K562 (cell line): Measurements from ENCODE around the gene RNPEP. TPM values are rescaled to one million over a fixed set of nuclear protein-coding genes. Genes with fewer than 3 reads are reported as not detected.
A peak's percentile ranks its signal among the peaks of the same experiment; 100 is the strongest.

Experiments
- ATAC-seq: fragments of 200-7000 bp; cut with Tn5 transposase; 3 replicates; pipeline ENCODE4 v1.9.1; 2020; ENCODE audit warnings: moderate library complexity
- BruUV-seq: library from RNA; stranded (reverse); fragments of 400-500 nt; replicated peaks from 2 replicates; lab custom pipeline; 2021; lab: Mats Ljungman, UMichigan
- CTCF ChIA-PET: fragments of 300-600 bp; formaldehyde crosslinking; extraction: SDS; loops from one replicate; lab custom pipeline; 2021; ENCODE audit warnings: low intra/inter-chr PET ratio; lab: Yijun Ruan, JAX
- POLR2A ChIA-PET: fragments of 300-600, 350-650 bp; sonication (Branson Sonifier 250); formaldehyde crosslinking; extraction: SDS; loops from one replicate; lab custom pipeline; 2021; ENCODE audit warnings: antibody characterized with exemption, inconsistent platforms; lab: Yijun Ruan, JAX
- DNase-seq, 4 experiments: peaks; one replicate each; pipeline versions ENCODE4 v3.0.0 to v3.0.0-alpha.2; 2011 to 2018; ENCODE audit warnings: low spot score in 3 of 4, mixed read lengths in 3 of 4; ENCODE audit errors: extremely low read depth in 1 of 4
- FAIRE-seq: peaks from 2 replicates; lab custom pipeline; 2011; peaks lifted over from hg19 to GRCh38; lab: Jason Lieb, UNC
- H2AFZ ChIP-seq: 2 replicates; pipeline ENCODE4 v1.6.0; 2011; ENCODE audit warnings: low read depth, low read length, control low read depth, inconsistent platforms
- H3K27ac ChIP-seq: fragments of 200-600 bp; 3 replicates; pipeline ENCODE4 v1.8.0; 2011; ENCODE audit warnings: low read depth, mild to moderate bottlenecking, control low read depth, inconsistent platforms, low read length, moderate library complexity, mixed read lengths; ENCODE audit errors: extremely low read depth
- H3K27me3 ChIP-seq, 2 experiments: fragments of 300-600 bp in 1 of 2; 2 replicates in 1 of 2; 3 replicates in 1 of 2; pipeline versions ENCODE4 v1.6.0 to v1.8.0; 2011; ENCODE audit warnings: inconsistent platforms in 2 of 2, low read length in 2 of 2, mild to moderate bottlenecking in 1 of 2, mixed read lengths in 1 of 2, moderate library complexity in 1 of 2; ENCODE audit not compliant: control insufficient read depth in 2 of 2, insufficient read depth in 2 of 2
- H3K36me3 ChIP-seq: fragments of 300-600 bp; 3 replicates; pipeline ENCODE4 v1.8.0; 2011; ENCODE audit warnings: mild to moderate bottlenecking, low read length, inconsistent platforms; ENCODE audit not compliant: control insufficient read depth, insufficient read depth
- H3K4me1 ChIP-seq, 2 experiments: fragments of 200-600 bp in 1 of 2; replicated peaks in 1 of 2; 2 replicates in 1 of 2; 3 replicates in 1 of 2; pipeline versions ENCODE4 v1.5.1 to v1.8.0; 2011; ENCODE audit warnings: inconsistent platforms in 2 of 2, low read length in 2 of 2, mild to moderate bottlenecking in 1 of 2, mixed read lengths in 1 of 2, moderate library complexity in 1 of 2; ENCODE audit not compliant: control insufficient read depth in 2 of 2, insufficient read depth in 2 of 2
- H3K4me2 ChIP-seq: 2 replicates; pipeline ENCODE4 v1.6.1; 2011; ENCODE audit warnings: low read length, control low read depth, inconsistent platforms, mixed read lengths; ENCODE audit not compliant: insufficient read depth
- H3K4me3 ChIP-seq: fragments of 200-600 bp; sonication (generic), shearing (Covaris generic); 2 replicates; pipeline ENCODE4 v1.5.1; 2016; ENCODE audit warnings: control low read depth, inconsistent platforms
- H3K79me2 ChIP-seq: fragments of 200-600 bp; 3 replicates; pipeline ENCODE4 v1.8.0; 2011; ENCODE audit warnings: low read length, inconsistent platforms; ENCODE audit not compliant: control insufficient read depth, insufficient read depth
- H3K9ac ChIP-seq, 2 experiments: 2 replicates each; pipeline versions ENCODE4 v1.6.0 to v1.6.1; 2011; ENCODE audit warnings: low read depth in 2 of 2, low read length in 2 of 2, control low read depth in 1 of 2, inconsistent platforms in 1 of 2, mild to moderate bottlenecking in 1 of 2, mixed read lengths in 1 of 2; ENCODE audit not compliant: insufficient read depth in 1 of 2
- H3K9me1 ChIP-seq: one replicate; pipeline ENCODE4 v1.6.0; 2011; ENCODE audit warnings: inconsistent platforms, mild to moderate bottlenecking, low read length, moderate library complexity; ENCODE audit not compliant: control insufficient read depth, insufficient read depth
- H3K9me3 ChIP-seq: replicated peaks from 2 replicates; pipeline ENCODE4 v1.5.1; 2011; ENCODE audit warnings: low read depth, low read length, inconsistent platforms; ENCODE audit not compliant: control insufficient read depth, insufficient read depth
- H4K20me1 ChIP-seq: replicated peaks from 2 replicates; pipeline ENCODE4 v1.6.1; 2011; ENCODE audit warnings: low read length, inconsistent platforms, mixed read lengths; ENCODE audit not compliant: control insufficient read depth, insufficient read depth
- CHD1 ChIP-seq: fragments of 200-600 bp; sonication (generic); IDR thresholded peaks from one replicate; pipeline ENCODE4 v1.6.1; 2012; ENCODE audit warnings: mild to moderate bottlenecking, moderate library complexity, low read length, inconsistent platforms
- FOXP1 ChIP-seq: sonication (generic); formaldehyde crosslinking; IDR thresholded peaks from 2 replicates; pipeline ENCODE4 v1.8.0; 2022; ENCODE audit warnings: mild to moderate bottlenecking, missing genetic modification reagents
- HDAC3 ChIP-seq: fragments of 450-650 bp; IDR thresholded peaks from 2 replicates; pipeline ENCODE4 v1.6.1; 2018; ENCODE audit warnings: borderline replicate concordance, mild to moderate bottlenecking, moderate library complexity; ENCODE audit not compliant: partially characterized antibody
- HNRNPUL1 ChIP-seq: fragments of 200-400 bp; formaldehyde crosslinking; IDR thresholded peaks from 2 replicates; pipeline ENCODE4 v1.6.1; 2017; ENCODE audit warnings: low read length
- MAFG ChIP-seq: fragments of 450-650 bp; conservative IDR thresholded peaks from 2 replicates; pipeline ENCODE4 v1.6.1; 2016; ENCODE audit warnings: missing genetic modification characterization, missing compliant biosample characterization
- MEIS2 ChIP-seq: fragments of 450-650 bp; IDR thresholded peaks from 2 replicates; pipeline ENCODE4 v1.6.1; 2014; ENCODE audit warnings: mild to moderate bottlenecking; ENCODE audit not compliant: partially characterized antibody
- PTBP1 ChIP-seq: fragments of 200-400 bp; formaldehyde crosslinking; IDR thresholded peaks from 2 replicates; pipeline ENCODE4 v1.6.1; 2017; ENCODE audit warnings: low read depth, low read length
- SP1 ChIP-seq: sonication (generic); formaldehyde crosslinking; IDR thresholded peaks from 2 replicates; pipeline ENCODE4 v1.8.1; 2022; ENCODE audit warnings: mild to moderate bottlenecking, missing genetic modification reagents
- TRIM24 ChIP-seq, 2 experiments: fragments of 450-650 bp; IDR thresholded peaks; 2 replicates each; pipeline ENCODE4 v1.6.1; 2016
- TRIM28 ChIP-seq: fragments of 450-650 bp; IDR thresholded peaks from 2 replicates; pipeline ENCODE4 v1.6.1; 2017
- XRCC4 ChIP-seq: IDR thresholded peaks from one replicate; pipeline ENCODE4 v1.6.1; 2011; ENCODE audit not compliant: insufficient read depth, insufficient read length; ENCODE audit errors: extremely low read depth
- ZNF239 ChIP-seq: fragments of 250-450 bp; sonication (Bioruptor Pico); IDR thresholded peaks from 2 replicates; pipeline ENCODE4 v1.4.0; 2020; ENCODE audit warnings: mild to moderate bottlenecking
- ZNF316 ChIP-seq: fragments of 450-650 bp; IDR thresholded peaks from 2 replicates; pipeline ENCODE4 v1.6.1; 2016
- WGBS: fragments of 100-300 bp; shearing (Covaris generic); methylation state at CpG from one replicate; pipeline ENCODE4 v1.1.6; 2016; ENCODE audit warnings: low coverage, mixed read lengths; ENCODE audit not compliant: insufficient coverage; ENCODE audit errors: missing lambda C conversion rate; 5-methylcytosine and 5-hydroxymethylcytosine counted together
- in situ Hi-C: fragments of 300-500 bp; cut with MboI; formaldehyde crosslinking; loops from 4 replicates; pipeline ENCODE4 v1.15.0; 2018; ENCODE audit warnings: inconsistent platforms, mixed read lengths
- intact Hi-C: fragments of 100-400 bp; cut with micrococcal nuclease; formaldehyde crosslinking; loops from 2 replicates; pipeline ENCODE4 v1.14.2; 2022
- polyA plus RNA-seq, 8 experiments: library from polyadenylated mRNA; depleted of rRNA in 4 of 8; stranded (reverse) in 5 of 8; unstranded in 3 of 8; fragments of >200 nt; fragmentation: Nextera tagmentation in 2 of 8; fragmentation: Illumina TruSeq in 1 of 8; extraction: Ambion mirVana in 2 of 8; extraction: Trizol in 1 of 8; gene quantifications; 2 replicates each; pipeline versions ENCODE4 v1.2.1 to v1.2.3, GENCODE V29; 2011 to 2014; ENCODE audit warnings: inconsistent platforms in 1 of 8, missing spikeins in 1 of 8
- total RNA-seq, 7 experiments: library from RNA; depleted of rRNA in 6 of 7; stranded (reverse); fragments of >200 nt in 6 of 7; fragmentation: Illumina TruSeq in 2 of 7; extraction: Trizol in 2 of 7; gene quantifications; 2 replicates each; pipeline versions ENCODE4 v1.2.1 to v1.2.3, GENCODE V29; 2011 to 2021; ENCODE audit warnings: low replicate concordance in 1 of 7
- TF ChIP-seq, protein P1 (sequence below), 2 experiments: IDR thresholded peaks in 1 of 2; conservative IDR thresholded peaks in 1 of 2; 2 replicates each; pipeline ENCODE4 v1.6.1; 2016; ENCODE audit warnings: low read depth in 2 of 2, mild to moderate bottlenecking in 1 of 2, missing compliant biosample characterization in 1 of 2, missing genetic modification characterization in 1 of 2, moderate library complexity in 1 of 2
- TF ChIP-seq, protein P2 (sequence below), 2 experiments: fragments of 450-650 bp; IDR thresholded peaks; 2 replicates each; pipeline ENCODE4 v1.6.1; 2016

Gene RNPEP
- total and polyA plus RNA-seq, 9 of the 15 experiments (the other 6 are each of a cell fraction or from before 2014, with no cell fraction given): 27.5 to 131 (median 63.4) TPM

DNA sequence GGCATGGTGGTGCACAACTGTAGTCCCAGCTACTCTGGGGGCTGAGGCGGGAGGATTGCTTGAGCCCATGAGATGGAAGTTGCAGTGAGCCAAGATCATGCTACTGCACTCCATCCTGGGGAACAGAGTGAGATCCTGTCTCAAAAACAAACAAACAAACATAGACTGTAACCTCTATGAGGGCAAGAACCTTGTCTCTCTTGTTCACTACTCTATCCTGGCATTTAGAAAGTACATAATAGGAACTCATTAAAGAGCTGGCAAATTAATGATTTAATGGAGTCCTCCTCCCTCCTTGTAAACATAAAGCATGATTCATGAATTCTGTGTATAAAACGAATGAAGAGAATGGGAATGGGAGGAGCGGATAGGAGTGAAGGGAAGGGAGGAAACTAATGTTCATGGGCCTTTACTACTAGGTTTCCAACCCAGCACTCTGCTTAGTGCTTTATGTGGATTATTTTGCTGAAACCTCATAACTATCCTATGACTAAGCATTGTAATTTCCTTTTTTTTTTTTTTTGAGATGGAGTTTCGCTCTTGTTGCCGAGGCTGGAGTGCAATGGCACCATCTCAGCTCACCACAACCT, 44.7 kb upstream of the RNPEP start:
- DNase-seq (no peak), FAIRE-seq (no peak), ATAC-seq (no peak)
- no TSS peak for BruUV-seq
- H2AFZ ChIP-seq: no peak overlapping the region
- H3K9me1 ChIP-seq: no peaks in the 10 kb centered on the region
- no peak overlapping the region for H3K4me2 ChIP-seq
- H3K27ac ChIP-seq: no peak overlapping the region
- no peaks in the 10 kb centered on the region for H3K9me3 ChIP-seq
- no peaks in the 10 kb centered on the region for H4K20me1 ChIP-seq
- H3K79me2 ChIP-seq: no peaks in the 10 kb centered on the region
- intact Hi-C loops: no loop called here
- no peaks in the 10 kb centered on the region for H3K36me3 ChIP-seq
- TF ChIP-seq XRCC4 (no peak), ZNF316 (peak; percentile 68), PTBP1 (no peak), MEIS2 (no peak), SP1 (CRISPR knock-in tag) (no peak), HDAC3 (no peak), ZNF239 (CRISPR knock-in tag) (no peak), HNRNPUL1 (0 out of 2 replicates have a peak, but pooled peaks have one; percentile 40), MAFG (tag) (0 out of 2 replicates have a peak, but pooled peaks have one; percentile 19), TRIM24 (IDR thresholded peaks at IDR 0.05) (peak in 1 of 2 experiments; percentile 41; a peak in 2 of 4 replicates), TRIM28 (peak; percentile 74; the same call in 1 of the 2 replicates), CHD1 (no peak), FOXP1 (CRISPR knock-in tag) (no peak)
- TF ChIP-seq, protein P1, sequence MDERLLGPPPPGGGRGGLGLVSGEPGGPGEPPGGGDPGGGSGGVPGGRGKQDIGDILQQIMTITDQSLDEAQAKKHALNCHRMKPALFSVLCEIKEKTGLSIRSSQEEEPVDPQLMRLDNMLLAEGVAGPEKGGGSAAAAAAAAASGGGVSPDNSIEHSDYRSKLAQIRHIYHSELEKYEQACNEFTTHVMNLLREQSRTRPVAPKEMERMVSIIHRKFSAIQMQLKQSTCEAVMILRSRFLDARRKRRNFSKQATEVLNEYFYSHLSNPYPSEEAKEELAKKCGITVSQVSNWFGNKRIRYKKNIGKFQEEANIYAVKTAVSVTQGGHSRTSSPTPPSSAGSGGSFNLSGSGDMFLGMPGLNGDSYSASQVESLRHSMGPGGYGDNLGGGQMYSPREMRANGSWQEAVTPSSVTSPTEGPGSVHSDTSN (CRISPR knock-in tag; IDR thresholded peaks at IDR 0.05; ENCODE audit: low read depth): no peak
- TF ChIP-seq, protein P1 (tag; conservative IDR thresholded peaks at IDR 0.05; ENCODE audit: low read depth): no peak
- TF ChIP-seq, protein P2, sequence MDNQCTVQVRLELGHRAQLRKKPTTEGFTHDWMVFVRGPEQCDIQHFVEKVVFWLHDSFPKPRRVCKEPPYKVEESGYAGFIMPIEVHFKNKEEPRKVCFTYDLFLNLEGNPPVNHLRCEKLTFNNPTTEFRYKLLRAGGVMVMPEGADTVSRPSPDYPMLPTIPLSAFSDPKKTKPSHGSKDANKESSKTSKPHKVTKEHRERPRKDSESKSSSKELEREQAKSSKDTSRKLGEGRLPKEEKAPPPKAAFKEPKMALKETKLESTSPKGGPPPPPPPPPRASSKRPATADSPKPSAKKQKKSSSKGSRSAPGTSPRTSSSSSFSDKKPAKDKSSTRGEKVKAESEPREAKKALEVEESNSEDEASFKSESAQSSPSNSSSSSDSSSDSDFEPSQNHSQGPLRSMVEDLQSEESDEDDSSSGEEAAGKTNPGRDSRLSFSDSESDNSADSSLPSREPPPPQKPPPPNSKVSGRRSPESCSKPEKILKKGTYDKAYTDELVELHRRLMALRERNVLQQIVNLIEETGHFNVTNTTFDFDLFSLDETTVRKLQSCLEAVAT (IDR thresholded peaks at IDR 0.05): no peak
- no peaks in the 10 kb centered on the region for H3K27me3 ChIP-seq
- 73% methylated on average over 5 of the region's 5 CpGs for WGBS
- H3K4me3 ChIP-seq: no peak overlapping the region
- H3K9ac ChIP-seq: no peak overlapping the region
- ChIA-PET POLR2A (no interaction called here), CTCF (no interaction called here)
- peaks cover 26 to 32% of the 10 kb centered on the region in 2 experiments for H3K4me1 ChIP-seq
- in situ Hi-C loops: no loop called here
